Endodermal cell (in vitro differentiated cells): ENCODE data around the gene ADAMTS2. TPM values are rescaled to one million over a fixed set of nuclear protein-coding genes. Genes with fewer than 3 reads are reported as not detected.

Source experiments
- DNase-seq: peaks from one replicate; pipeline ENCODE4 v3.0.0-alpha.2; 2017
- H3K27ac ChIP-seq: 2 replicates; pipeline ENCODE4 v1.5.1; 2013; ENCODE audit warnings: mild to moderate bottlenecking, low read depth, low read length, moderate library complexity
- H3K27me3 ChIP-seq: 2 replicates; pipeline ENCODE4 v1.6.1; 2013; ENCODE audit warnings: mild to moderate bottlenecking, low read length, moderate library complexity; ENCODE audit not compliant: insufficient read depth, control insufficient read depth, poor library complexity, severe bottlenecking
- H3K36me3 ChIP-seq: 2 replicates; pipeline ENCODE4 v1.7.0; 2013; ENCODE audit warnings: mild to moderate bottlenecking, low read length, moderate library complexity; ENCODE audit not compliant: control insufficient read depth, insufficient read depth
- H3K4me1 ChIP-seq: one replicate; pipeline ENCODE4 v1.7.0; 2013; ENCODE audit warnings: low read length; ENCODE audit not compliant: control insufficient read depth, insufficient read depth
- H3K4me3 ChIP-seq: 2 replicates; pipeline ENCODE4 v1.5.1; 2013; ENCODE audit warnings: mild to moderate bottlenecking, low read length, moderate library complexity
- H3K9ac ChIP-seq: 2 replicates; pipeline ENCODE4 v1.6.1; 2013; ENCODE audit warnings: mild to moderate bottlenecking, low read length, moderate library complexity; ENCODE audit not compliant: poor library complexity, severe bottlenecking; ENCODE audit errors: extremely low read depth
- H3K9me3 ChIP-seq: 2 replicates; pipeline ENCODE4 v1.6.1; 2013; ENCODE audit warnings: mild to moderate bottlenecking, low read length, moderate library complexity; ENCODE audit not compliant: control insufficient read depth
- H3K27ac Mint-ChIP-seq: 2 replicates; pipeline ENCODE4 v1.8.0; 2020; ENCODE audit warnings: mixed read lengths
- H3K27me3 Mint-ChIP-seq: 2 replicates; pipeline ENCODE4 v1.8.0; 2021; ENCODE audit warnings: mild to moderate bottlenecking, mixed read lengths; ENCODE audit not compliant: insufficient read depth
- H3K36me3 Mint-ChIP-seq: 2 replicates; pipeline ENCODE4 v1.8.0; 2020; ENCODE audit warnings: low read depth, mixed read lengths
- H3K4me1 Mint-ChIP-seq: 2 replicates; pipeline ENCODE4 v1.8.0; 2020; ENCODE audit warnings: mixed read lengths
- H3K4me3 Mint-ChIP-seq: 2 replicates; pipeline ENCODE4 v1.8.0; 2020; ENCODE audit warnings: mild to moderate bottlenecking, moderate library complexity, mixed read lengths
- H3K9me3 Mint-ChIP-seq: 2 replicates; pipeline ENCODE4 v1.8.0; 2020; ENCODE audit warnings: mild to moderate bottlenecking, mixed read lengths
- WGBS, 2 experiments: methylation state at CpG; one replicate each; pipeline versions ENCODE4 v1.1.5 to v1.1.7; 2013; ENCODE audit warnings: missing lambda C conversion rate in 2 of 2, mixed read lengths in 1 of 2; ENCODE audit not compliant: insufficient coverage in 1 of 2, insufficient read length in 1 of 2; 5-methylcytosine and 5-hydroxymethylcytosine counted together
- total RNA-seq, 2 donors: library from RNA; stranded (reverse); fragmentation: NEBNext Ultra II Directional in 1 of 2; extraction: Animal tissue kit (Norgen Biotek cat#: 25700) in 1 of 2; gene quantifications; 2 replicates in 1 of 2; 3 replicates in 1 of 2; pipeline ENCODE4 v1.2.1, GENCODE V29; 2021
- TF ChIP-seq, protein P1 (sequence below): fragments of 200-600 bp; sonication (generic); conservative IDR thresholded peaks from 2 replicates; pipeline ENCODE4 v1.5.0; 2021; ENCODE audit warnings: antibody characterized with exemption, mild to moderate bottlenecking

ADAMTS2 gene
- total RNA-seq, 2 donors from 2014 or later: 1.2 to 2.6 TPM

DNA sequence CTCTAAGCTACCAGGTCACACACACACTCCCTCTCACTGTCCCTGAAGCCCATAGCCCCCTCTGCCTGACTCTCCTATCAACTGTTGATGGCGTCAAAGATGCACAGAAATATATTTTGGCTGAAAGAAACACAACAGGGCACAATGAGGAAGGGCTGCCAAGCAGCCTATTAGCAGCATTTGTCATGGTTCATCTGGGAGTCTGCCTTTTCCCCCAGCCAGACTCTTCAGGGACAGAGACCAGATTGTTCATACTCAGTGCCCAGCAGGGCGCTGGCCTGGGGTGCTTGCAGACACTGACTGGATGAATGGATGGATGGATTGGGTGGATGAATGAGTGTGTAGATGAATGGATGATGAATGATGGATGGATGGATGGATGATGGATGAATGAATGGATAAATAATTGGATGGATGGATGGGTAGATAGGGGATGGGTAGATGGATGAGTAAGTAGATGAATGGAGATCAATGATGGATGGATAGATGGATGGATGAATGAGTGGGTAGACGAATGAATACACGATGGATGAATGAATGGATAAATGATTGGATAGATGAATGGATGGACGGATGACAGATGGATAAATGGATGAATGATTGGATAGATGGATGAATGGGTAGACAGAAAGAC is 90.5 kb downstream of the ADAMTS2 start:
- H3K4me3 Mint-ChIP-seq: no peak overlapping the region
- Histone ChIP-seq H3K27me3 (no peaks in the 10 kb centered on the region), H3K9ac (no peak overlapping the region), H3K4me1 (no peaks in the 10 kb centered on the region), H3K4me3 (no peak overlapping the region), H3K36me3 (no peaks in the 10 kb centered on the region), H3K27ac (no peak overlapping the region), H3K9me3 (no peaks in the 10 kb centered on the region)
- no peaks in the 10 kb centered on the region for H3K27me3 Mint-ChIP-seq
- H3K36me3 Mint-ChIP-seq: no peaks in the 10 kb centered on the region
- no peaks in the 10 kb centered on the region for H3K9me3 Mint-ChIP-seq
- 83 to 85% methylated on average over 4 to 5 of the region's 5 CpGs for WGBS, 2 experiments
- DNase-seq: no peak
- H3K27ac Mint-ChIP-seq: no peak overlapping the region
- TF ChIP-seq, protein P1, sequence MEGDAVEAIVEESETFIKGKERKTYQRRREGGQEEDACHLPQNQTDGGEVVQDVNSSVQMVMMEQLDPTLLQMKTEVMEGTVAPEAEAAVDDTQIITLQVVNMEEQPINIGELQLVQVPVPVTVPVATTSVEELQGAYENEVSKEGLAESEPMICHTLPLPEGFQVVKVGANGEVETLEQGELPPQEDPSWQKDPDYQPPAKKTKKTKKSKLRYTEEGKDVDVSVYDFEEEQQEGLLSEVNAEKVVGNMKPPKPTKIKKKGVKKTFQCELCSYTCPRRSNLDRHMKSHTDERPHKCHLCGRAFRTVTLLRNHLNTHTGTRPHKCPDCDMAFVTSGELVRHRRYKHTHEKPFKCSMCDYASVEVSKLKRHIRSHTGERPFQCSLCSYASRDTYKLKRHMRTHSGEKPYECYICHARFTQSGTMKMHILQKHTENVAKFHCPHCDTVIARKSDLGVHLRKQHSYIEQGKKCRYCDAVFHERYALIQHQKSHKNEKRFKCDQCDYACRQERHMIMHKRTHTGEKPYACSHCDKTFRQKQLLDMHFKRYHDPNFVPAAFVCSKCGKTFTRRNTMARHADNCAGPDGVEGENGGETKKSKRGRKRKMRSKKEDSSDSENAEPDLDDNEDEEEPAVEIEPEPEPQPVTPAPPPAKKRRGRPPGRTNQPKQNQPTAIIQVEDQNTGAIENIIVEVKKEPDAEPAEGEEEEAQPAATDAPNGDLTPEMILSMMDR: no peak
- peaks cover 4% of the 10 kb centered on the region for H3K4me1 Mint-ChIP-seq

DNA sequence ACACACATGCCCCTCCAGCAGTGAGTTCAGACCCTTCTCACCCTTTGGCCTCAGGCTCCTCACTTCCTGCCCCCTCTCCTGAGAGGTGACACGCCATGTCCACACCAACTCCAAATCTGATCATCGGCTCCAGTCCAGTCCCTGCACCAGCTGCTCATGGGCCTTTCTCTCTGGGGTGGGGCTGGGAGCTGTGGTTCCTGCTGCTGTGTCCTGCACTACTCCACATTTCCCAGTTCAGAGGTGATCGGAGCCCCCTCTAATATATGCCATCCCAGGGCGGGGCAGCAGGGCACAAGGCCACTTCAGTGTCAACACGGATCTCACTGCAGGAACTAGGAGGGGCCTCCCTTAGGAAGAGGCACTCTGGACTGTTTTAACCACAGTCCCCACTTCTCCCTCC is 91.5 kb downstream of the ADAMTS2 start:
- Mint-ChIP-seq H3K27me3 (no peaks in the 10 kb centered on the region), H3K4me1 (peaks cover 4% of the 10 kb centered on the region), H3K36me3 (no peaks in the 10 kb centered on the region), H3K9me3 (no peaks in the 10 kb centered on the region), H3K4me3 (no peak overlapping the region), H3K27ac (no peak overlapping the region)
- no peaks in the 10 kb centered on the region for H3K9me3 ChIP-seq
- 90 to 91% methylated on average over 2 to 5 of the region's 5 CpGs for WGBS, 2 experiments
- no peaks in the 10 kb centered on the region for H3K4me1 ChIP-seq
- no peaks in the 10 kb centered on the region for H3K27me3 ChIP-seq
- H3K36me3 ChIP-seq: no peaks in the 10 kb centered on the region
- H3K4me3 ChIP-seq: no peak overlapping the region
- H3K27ac ChIP-seq: no peak overlapping the region
- peak; percentile 22 for DNase-seq
- TF ChIP-seq, protein P1: no peak
- no peak overlapping the region for H3K9ac ChIP-seq

DNA sequence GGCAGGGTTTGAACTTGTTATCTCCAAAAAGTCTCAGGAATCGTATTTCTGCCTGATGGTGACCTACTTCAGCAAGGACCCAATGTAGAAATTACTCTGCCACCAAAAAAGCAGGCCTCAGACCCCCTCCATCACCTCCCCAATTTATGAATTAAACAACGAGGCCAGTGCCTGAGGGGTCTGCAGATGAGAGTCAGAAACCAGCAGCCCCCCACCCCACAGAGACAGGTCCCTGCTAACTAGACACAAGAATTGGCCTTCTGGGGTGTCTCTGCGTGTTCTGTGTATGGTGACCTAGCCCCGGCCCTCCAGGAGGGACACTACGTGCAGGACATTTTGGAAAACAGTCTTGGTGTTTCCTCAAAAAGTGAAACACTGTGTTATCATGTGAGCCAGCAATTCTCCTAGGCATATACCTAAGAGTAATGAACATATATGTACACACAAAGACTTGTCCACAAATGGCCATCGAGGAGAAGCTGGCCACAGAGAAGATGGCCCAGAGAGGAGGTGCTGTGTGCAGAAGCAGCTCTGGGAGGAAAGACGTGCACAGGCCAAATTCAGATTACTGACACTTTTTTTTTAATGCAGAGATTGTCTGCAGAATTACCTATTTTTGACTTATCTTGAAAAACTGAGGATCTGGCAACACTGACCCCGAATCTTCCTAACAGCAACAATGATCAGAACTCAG is 93.8 kb downstream of the ADAMTS2 start:
- DNase-seq: peak; percentile 13
- Histone ChIP-seq H3K9ac (no peak overlapping the region), H3K36me3 (no peaks in the 10 kb centered on the region), H3K4me1 (no peaks in the 10 kb centered on the region), H3K27me3 (no peaks in the 10 kb centered on the region), H3K27ac (no peak overlapping the region), H3K9me3 (peaks cover 11% of the 10 kb centered on the region), H3K4me3 (no peak overlapping the region)
- H3K4me1 Mint-ChIP-seq: no peaks in the 10 kb centered on the region
- no peaks in the 10 kb centered on the region for H3K36me3 Mint-ChIP-seq
- no peak overlapping the region for H3K4me3 Mint-ChIP-seq
- H3K9me3 Mint-ChIP-seq: peaks cover 13% of the 10 kb centered on the region
- TF ChIP-seq, protein P1: no peak
- WGBS, 2 experiments: 88 to 100% methylated on average over 3 to 8 of the region's 8 CpGs
- H3K27ac Mint-ChIP-seq: no peak overlapping the region
- H3K27me3 Mint-ChIP-seq: no peaks in the 10 kb centered on the region
